DOHH2 (cell line): ENCODE data around the gene AASDHPPT.

Experiments used
- CTCF ChIP-seq: fragments of 200-600 bp; sonication (generic); IDR thresholded peaks from one replicate; pipeline ENCODE4 v1.5.1; 2014; ENCODE audit warnings: antibody characterized with exemption, mild to moderate bottlenecking, low read depth, low read length; ENCODE audit not compliant: poor library complexity, severe bottlenecking
- EZH2phosphoT487 ChIP-seq: fragments of 200-600 bp; sonication (generic); IDR thresholded peaks from 2 replicates; pipeline ENCODE4 v1.6.1; 2017; ENCODE audit warnings: borderline replicate concordance, mild to moderate bottlenecking, antibody characterized with exemption, low read length, moderate library complexity, mixed read lengths

GRCh38 chr11:106076171-106076918, 1.1 kb upstream of the AASDHPPT start:
- TF ChIP-seq EZH2phosphoT487 (no peak), CTCF (no peak)
